K562 (cell line): ENCODE measurements around the gene BAHD1. TPM values are rescaled to one million over a fixed set of nuclear protein-coding genes. Genes with fewer than 3 reads are reported as not detected.

Experiments used
- ADNP ChIP-seq: fragments of 200-800 bp; sonication (Bioruptor generic); IDR thresholded peaks from 2 replicates; pipeline ENCODE4 v1.6.1; 2016; ENCODE audit warnings: missing genetic modification characterization, missing compliant biosample characterization
- ARID4B ChIP-seq: sonication (generic); formaldehyde crosslinking; IDR thresholded peaks from 2 replicates; pipeline ENCODE4 v1.8.0; 2022; ENCODE audit warnings: mild to moderate bottlenecking, missing genetic modification reagents
- E2F1 ChIP-seq: sonication (generic); formaldehyde crosslinking; IDR thresholded peaks from 2 replicates; pipeline ENCODE4 v1.8.1; 2023; ENCODE audit warnings: mild to moderate bottlenecking, missing genetic modification reagents, moderate library complexity
- ERF ChIP-seq: fragments of 450-650 bp; formaldehyde crosslinking; IDR thresholded peaks from 2 replicates; pipeline ENCODE4 v1.4.0; 2020; ENCODE audit warnings: mild to moderate bottlenecking, mixed read lengths
- ESRRB ChIP-seq: fragments of 250-450 bp; sonication (Bioruptor Pico); IDR thresholded peaks from 2 replicates; pipeline ENCODE4 v1.5.0; 2020; ENCODE audit warnings: mild to moderate bottlenecking, moderate library complexity, borderline replicate concordance
- GTF2A2 ChIP-seq: IDR thresholded peaks from 2 replicates; pipeline ENCODE4 v1.6.1; 2016; ENCODE audit warnings: mild to moderate bottlenecking, missing genetic modification characterization, missing compliant biosample characterization
- HDAC2 ChIP-seq: fragments of 450-650 bp; IDR thresholded peaks from 2 replicates; pipeline ENCODE4 v1.6.1; 2016; ENCODE audit warnings: mild to moderate bottlenecking
- LEF1 ChIP-seq: fragments of 450-650 bp; IDR thresholded peaks from 2 replicates; pipeline ENCODE4 v1.6.1; 2016; ENCODE audit warnings: mild to moderate bottlenecking
- NRF1 ChIP-seq, 2 experiments: fragments of 450-650 bp; IDR thresholded peaks in 1 of 2; conservative IDR thresholded peaks in 1 of 2; 2 replicates each; pipeline ENCODE4 v1.6.1; 2014; ENCODE audit warnings: mild to moderate bottlenecking in 2 of 2
- PHF8 ChIP-seq: fragments of 200-600 bp; sonication (generic); IDR thresholded peaks from 2 replicates; pipeline ENCODE4 v1.6.1; 2012; ENCODE audit warnings: mixed run types, mild to moderate bottlenecking, inconsistent platforms, low read length, moderate library complexity, borderline replicate concordance
- POU5F1 ChIP-seq: fragments of 150-350 bp; IDR thresholded peaks from 2 replicates; pipeline ENCODE4 v1.6.1; 2014; ENCODE audit warnings: borderline replicate concordance, low read length, low read depth, mild to moderate bottlenecking; ENCODE audit not compliant: partially characterized antibody
- SRSF3 ChIP-seq: fragments of 200-400 bp; formaldehyde crosslinking; IDR thresholded peaks from 2 replicates; pipeline ENCODE4 v1.6.1; 2016; ENCODE audit warnings: mild to moderate bottlenecking, low read length, moderate library complexity; ENCODE audit not compliant: insufficient read depth
- TAF1 ChIP-seq: IDR thresholded peaks from 2 replicates; pipeline ENCODE4 v1.6.1; 2011; ENCODE audit warnings: mild to moderate bottlenecking, low read length, moderate library complexity; ENCODE audit not compliant: insufficient read depth, control insufficient read depth, severe bottlenecking; ENCODE audit errors: extremely low read depth
- TRIM28 ChIP-seq: fragments of 450-650 bp; IDR thresholded peaks from 2 replicates; pipeline ENCODE4 v1.6.1; 2017
- ZMIZ1 ChIP-seq, 2 experiments: fragments of 150-350 bp in 1 of 2; IDR thresholded peaks; 2 replicates each; pipeline ENCODE4 v1.6.1; 2012 to 2016; ENCODE audit warnings: low read depth in 2 of 2, low read length in 2 of 2, mild to moderate bottlenecking in 1 of 2, moderate library complexity in 1 of 2
- ZNF274 ChIP-seq: IDR thresholded peaks from 2 replicates; pipeline ENCODE4 v1.6.1; 2011; ENCODE audit warnings: low read depth, mild to moderate bottlenecking, low read length, moderate library complexity, borderline replicate concordance
- ZNF445 ChIP-seq: fragments of 250-450 bp; sonication (Bioruptor Pico); IDR thresholded peaks from 2 replicates; pipeline ENCODE4 v1.4.0; 2020; ENCODE audit warnings: low read depth, mild to moderate bottlenecking, moderate library complexity
- ZNF584 ChIP-seq: fragments of 200-800 bp; sonication (Bioruptor generic); IDR thresholded peaks from 2 replicates; pipeline ENCODE4 v1.6.1; 2016; ENCODE audit warnings: low read depth, mild to moderate bottlenecking, missing genetic modification characterization, missing compliant biosample characterization
- polyA plus RNA-seq, 8 experiments: library from polyadenylated mRNA; depleted of rRNA in 4 of 8; stranded (reverse) in 5 of 8; unstranded in 3 of 8; fragments of >200 nt; fragmentation: Nextera tagmentation in 2 of 8; fragmentation: Illumina TruSeq in 1 of 8; extraction: Ambion mirVana in 2 of 8; extraction: Trizol in 1 of 8; gene quantifications; 2 replicates each; pipeline versions ENCODE4 v1.2.1 to v1.2.3, GENCODE V29; 2011 to 2014; ENCODE audit warnings: inconsistent platforms in 1 of 8, missing spikeins in 1 of 8
- total RNA-seq, 7 experiments: library from RNA; depleted of rRNA in 6 of 7; stranded (reverse); fragments of >200 nt in 6 of 7; fragmentation: Illumina TruSeq in 2 of 7; extraction: Trizol in 2 of 7; gene quantifications; 2 replicates each; pipeline versions ENCODE4 v1.2.1 to v1.2.3, GENCODE V29; 2011 to 2021; ENCODE audit warnings: low replicate concordance in 1 of 7

BAHD1 gene
- total and polyA plus RNA-seq, 9 of the 15 experiments (the other 6 are each of a cell fraction or from before 2014, with no cell fraction given): 0.55 to 38.5 (median 11.5) TPM

- TF ChIP-seq POU5F1: no peak
- TF ChIP-seq ADNP (tag): no peak
- TF ChIP-seq ZNF584 (CRISPR knock-in tag): no peak
- TF ChIP-seq ERF (CRISPR knock-in tag): no peak
- no peak for TF ChIP-seq NRF1 (conservative IDR thresholded peaks at IDR 0.05 in 1 of 2, IDR thresholded peaks at IDR 0.05 in 1 of 2)
- TF ChIP-seq PHF8: peak; percentile 44; the same call in 1 of the 2 replicates
- TF ChIP-seq ZNF274: no peak
- no peak for TF ChIP-seq ESRRB
- TF ChIP-seq LEF1: peak; percentile 43; the same call in 1 of the 2 replicates
- TF ChIP-seq TRIM28: no peak
- 0 out of 2 replicates have a peak, but pooled peaks have one; percentile 49 for TF ChIP-seq ARID4B (CRISPR knock-in tag)
- TF ChIP-seq GTF2A2 (tag): no peak
- no peak for TF ChIP-seq ZMIZ1 (IDR thresholded peaks at IDR 0.05; ENCODE audit: low read depth in 2 of 2, low read length in 2 of 2)
- no peak for TF ChIP-seq SRSF3
- TF ChIP-seq ZNF445 (CRISPR knock-in tag): no peak
- no peak for TF ChIP-seq HDAC2
- peak; percentile 9 for TF ChIP-seq TAF1
- TF ChIP-seq E2F1 (CRISPR knock-in tag): no peak
Measured at GRCh38 chr15:40436116-40436891, 4.4 kb upstream of the BAHD1 start (continued).
